Activated naive CD4-positive, alpha-beta T cell treated with anti-CD3 and anti-CD28 coated beads, Interleukin-2, amount 50 U/mL, for 72 hours (primary cell): ENCODE measurements around the gene KMT5B. TPM values are rescaled to one million over a fixed set of nuclear protein-coding genes. Genes with fewer than 3 reads are reported as not detected.
"Not testable (repeated sequence)": the region's sequence is repeated elsewhere in the genome, so short reads cannot be mapped to it uniquely, and the experiment has no call there.

Source experiments
- ATAC-seq, 2 donors: fragments of 150-1000 bp; cut with Tn5 transposase; 2 replicates each; pipeline ENCODE4 v1.10.0; 2021; ENCODE audit warnings: mild to moderate bottlenecking in 2 of 2, moderate library complexity in 2 of 2
- DNase-seq, 2 donors: peaks; one replicate each; pipeline ENCODE4 v3.0.0; 2021 to 2022; ENCODE audit warnings: low spot score in 2 of 2
- H3K27ac Mint-ChIP-seq, 2 donors: one replicate each; pipeline ENCODE4 v1.8.0; 2022; ENCODE audit warnings: mild to moderate bottlenecking in 2 of 2, mixed read lengths in 2 of 2
- H3K36me3 Mint-ChIP-seq, 2 donors: one replicate each; pipeline ENCODE4 v1.8.0; 2022; ENCODE audit warnings: mixed read lengths in 2 of 2
- H3K9me3 Mint-ChIP-seq, 2 donors: one replicate each; pipeline ENCODE4 v1.8.0; 2022; ENCODE audit warnings: mixed read lengths in 2 of 2
- total RNA-seq, 2 donors: library from RNA; stranded (reverse); gene quantifications; one replicate each; pipeline ENCODE4 v1.2.3, GENCODE V29; 2022

KMT5B gene
- total RNA-seq = 10 to 100 TPM; 21.9 to 46.5 TPM

- DNase-seq = peak in 1 of 2 donors; percentile 64
- peak in 1 of 2 donors; percentile 0 for ATAC-seq
- H3K9me3 Mint-ChIP-seq = no peaks in the 10 kb centered on the region
- H3K27ac Mint-ChIP-seq = peak within 1 kb of the TSS; percentile 86 to 88
- H3K36me3 Mint-ChIP-seq = peaks cover 0 to 5% of the 10 kb centered on the region in 2 donors
Observed at GRCh38 chr11:68213135-68213515, at the start of gene KMT5B. TSS of gene KMT5B (minus strand) at chr11:68213296. CDS start at chr11:68190076, 23,220 bp downstream.

- ATAC-seq = no peak
- H3K9me3 Mint-ChIP-seq = no peaks in the 10 kb centered on the region
- DNase-seq = no peak
- no peak overlapping the region for H3K27ac Mint-ChIP-seq
- H3K36me3 Mint-ChIP-seq = peaks cover 10% of the 10 kb centered on the region in 2 donors
Observed at GRCh38 chr11:68262544-68262827, 49.4 kb upstream of the KMT5B start.

GRCh38 chr11:68261749-68262543, 48.9 kb upstream of the KMT5B start:
- no peak for ATAC-seq
- no peaks in the 10 kb centered on the region for H3K9me3 Mint-ChIP-seq
- peaks cover 10% of the 10 kb centered on the region in 2 donors for H3K36me3 Mint-ChIP-seq
- peak overlapping the region in 1 of 2 donors; percentile 14 for H3K27ac Mint-ChIP-seq
- no peak for DNase-seq

- no peak for DNase-seq
- Mint-ChIP-seq H3K27ac (no peak overlapping the region), H3K36me3 (peaks cover 10% of the 10 kb centered on the region in 2 donors), H3K9me3 (no peaks in the 10 kb centered on the region)
- ATAC-seq = no peak
Observed at GRCh38 chr11:68261006-68261405, 47.9 kb upstream of the KMT5B start.

GRCh38 chr11:68260484-68260883, 47.4 kb upstream of the KMT5B start:
- no peak overlapping the region for H3K27ac Mint-ChIP-seq
- DNase-seq (no peak), ATAC-seq (no peak)
- H3K36me3 Mint-ChIP-seq = peaks cover 10% of the 10 kb centered on the region in 2 donors
- no peaks in the 10 kb centered on the region for H3K9me3 Mint-ChIP-seq

GRCh38 chr11:68259122-68259959, 46.2 kb upstream of the KMT5B start:
- ATAC-seq (no peak), DNase-seq (no peak)
- Mint-ChIP-seq H3K9me3 (no peaks in the 10 kb centered on the region), H3K27ac (peak overlapping the region in 1 of 2 donors; percentile 77), H3K36me3 (peaks cover 0 to 5% of the 10 kb centered on the region in 2 donors)

GRCh38 chr11:68258363-68258765, 45.3 kb upstream of the KMT5B start:
- Mint-ChIP-seq H3K27ac (peak overlapping the region; percentile 55 to 72), H3K9me3 (no peaks in the 10 kb centered on the region), H3K36me3 (peaks cover 0 to 5% of the 10 kb centered on the region in 2 donors)
- no peak for ATAC-seq
- no peak for DNase-seq

- peak overlapping the region in 1 of 2 donors; percentile 72 for H3K27ac Mint-ChIP-seq
- DNase-seq (peak; percentile 84 to 96), ATAC-seq (peak; percentile 93 to 94)
- no peaks in the 10 kb centered on the region for H3K9me3 Mint-ChIP-seq
- H3K36me3 Mint-ChIP-seq = peaks cover 0 to 5% of the 10 kb centered on the region in 2 donors
Observed at GRCh38 chr11:68257477-68258362, 44.6 kb upstream of the KMT5B start.

- Mint-ChIP-seq H3K9me3 (no peaks in the 10 kb centered on the region), H3K27ac (peak overlapping the region in 1 of 2 donors; percentile 51), H3K36me3 (no peaks in the 10 kb centered on the region)
- no peak for ATAC-seq
- no peak for DNase-seq
Observed at GRCh38 chr11:68256331-68256741, 43.2 kb upstream of the KMT5B start.

- no peaks in the 10 kb centered on the region for H3K36me3 Mint-ChIP-seq
- H3K9me3 Mint-ChIP-seq = peaks cover 0 to under 1% of the 10 kb centered on the region in 2 donors
- DNase-seq (no peak), ATAC-seq (no peak)
- H3K27ac Mint-ChIP-seq = no peak overlapping the region
Observed at GRCh38 chr11:68255526-68255925, 42.4 kb upstream of the KMT5B start.

- Mint-ChIP-seq H3K36me3 (peaks cover 0 to 9% of the 10 kb centered on the region in 2 donors), H3K27ac (peak overlapping the region in 1 of 2 donors; percentile 67), H3K9me3 (peaks cover 5 to 10% of the 10 kb centered on the region in 2 donors)
- DNase-seq (no peak), ATAC-seq (no peak)
Observed at GRCh38 chr11:68254421-68254820, 41.3 kb upstream of the KMT5B start.

GRCh38 chr11:68251765-68252164, 38.7 kb upstream of the KMT5B start:
- ATAC-seq = no peak

GRCh38 chr11:68244912-68245311, 31.8 kb upstream of the KMT5B start:
- not testable (repeated sequence) for ATAC-seq, H3K36me3 Mint-ChIP-seq, DNase-seq, H3K27ac Mint-ChIP-seq
- H3K9me3 Mint-ChIP-seq = peaks cover 7 to 12% of the 10 kb centered on the region in 2 donors

More at GRCh38 chr11:68251765-68252164, 38.7 kb upstream of the KMT5B start:
- H3K27ac Mint-ChIP-seq = no peak overlapping the region
- H3K36me3 Mint-ChIP-seq = peaks cover 0 to 13% of the 10 kb centered on the region in 2 donors
- peaks cover 7 to 17% of the 10 kb centered on the region in 2 donors for H3K9me3 Mint-ChIP-seq
- no peak for DNase-seq

GRCh38 chr11:68243847-68244246, 30.8 kb upstream of the KMT5B start:
- not testable (repeated sequence) for DNase-seq, H3K36me3 Mint-ChIP-seq, ATAC-seq, H3K27ac Mint-ChIP-seq, H3K9me3 Mint-ChIP-seq

GRCh38 chr11:68242616-68243015, 29.5 kb upstream of the KMT5B start:
- Mint-ChIP-seq H3K27ac (no peak overlapping the region), H3K36me3 (no peaks in the 10 kb centered on the region), H3K9me3 (no peaks in the 10 kb centered on the region)
- DNase-seq = no peak
- ATAC-seq = no peak

- Mint-ChIP-seq H3K36me3 (peaks cover 0 to 15% of the 10 kb centered on the region in 2 donors), H3K27ac (no peak overlapping the region), H3K9me3 (peaks cover 9 to 10% of the 10 kb centered on the region in 2 donors)
- DNase-seq (no peak), ATAC-seq (no peak)
Observed at GRCh38 chr11:68231621-68232020, 18.5 kb upstream of the KMT5B start.
